Panc1 (cell line): Measurements from ENCODE around the gene TUB. TPM values are rescaled to one million over a fixed set of nuclear protein-coding genes. Genes with fewer than 3 reads are reported as not detected.

Experiments used
- ATAC-seq: fragments of 200-7000 bp; cut with Tn5 transposase; 2 replicates; pipeline ENCODE4 v1.9.1; 2020; ENCODE audit warnings: mild to moderate bottlenecking, moderate library complexity
- BruUV-seq: library from RNA; stranded (reverse); fragments of 400-500 nt; replicated peaks from 2 replicates; lab custom pipeline; 2021; lab: Mats Ljungman, UMichigan
- CTCF ChIA-PET: fragments of 300-600 bp; sonication (Branson Sonifier 250); formaldehyde crosslinking; loops from one replicate; lab custom pipeline; 2022; ENCODE audit warnings: antibody characterized with exemption; lab: Charles Lee
- POLR2A ChIA-PET: fragments of 300-600 bp; sonication (Branson Sonifier 250); formaldehyde crosslinking; loops from one replicate; lab custom pipeline; 2022; ENCODE audit warnings: antibody characterized with exemption; lab: Charles Lee
- DNase-seq: peaks from one replicate; pipeline ENCODE4 v3.0.0-alpha.2; 2010; ENCODE audit warnings: low read depth, low spot score
- H3K27ac ChIP-seq: 2 replicates; pipeline ENCODE4 v1.5.1; 2011; ENCODE audit warnings: mild to moderate bottlenecking, low read length, inconsistent platforms
- H3K27me3 ChIP-seq: fragments of 200-500 bp; sonication (Bioruptor generic); 2 replicates; pipeline ENCODE4 v1.6.0; 2014; ENCODE audit warnings: low read length, inconsistent platforms; ENCODE audit not compliant: control insufficient read depth, insufficient read depth
- H3K36me3 ChIP-seq: fragments of 200-500 bp; sonication (Bioruptor generic); 2 replicates; pipeline ENCODE4 v1.5.1; 2014; ENCODE audit warnings: inconsistent platforms, mild to moderate bottlenecking, low read length, moderate library complexity; ENCODE audit not compliant: control insufficient read depth, insufficient read depth
- H3K4me1 ChIP-seq: 2 replicates; pipeline ENCODE4 v1.5.1; 2011; ENCODE audit warnings: inconsistent platforms, mild to moderate bottlenecking, low read length, moderate library complexity; ENCODE audit not compliant: control insufficient read depth, insufficient read depth
- H3K4me3 ChIP-seq, 2 experiments: 2 replicates each; pipeline ENCODE4 v1.5.1; 2011 to 2012; ENCODE audit warnings: low read depth in 2 of 2, low read length in 2 of 2, mild to moderate bottlenecking in 2 of 2, inconsistent platforms in 1 of 2, moderate library complexity in 1 of 2
- H3K9me3 ChIP-seq: fragments of 200-500 bp; sonication (Bioruptor generic); 2 replicates; pipeline ENCODE4 v1.5.1; 2014; ENCODE audit warnings: low read depth, mild to moderate bottlenecking, inconsistent platforms, low read length, moderate library complexity; ENCODE audit not compliant: control insufficient read depth, insufficient read depth
- POLR2AphosphoS5 ChIP-seq: IDR thresholded peaks from 2 replicates; pipeline ENCODE4 v1.6.1; 2012; ENCODE audit warnings: mild to moderate bottlenecking, low read depth, low read length, moderate library complexity
- SIN3A ChIP-seq: IDR thresholded peaks from 2 replicates; pipeline ENCODE4 v1.6.1; 2012; ENCODE audit warnings: low read depth, mild to moderate bottlenecking, low read length, moderate library complexity, borderline replicate concordance; ENCODE audit not compliant: insufficient read depth
- TCF7L2 ChIP-seq: IDR thresholded peaks from 2 replicates; pipeline ENCODE4 v1.6.1; 2011; ENCODE audit warnings: mild to moderate bottlenecking, low read depth, low read length, inconsistent platforms
- in situ Hi-C: cut with HindIII; loops from 2 replicates; pipeline ENCODE4 v1.10.0; 2016; ENCODE audit warnings: low sequenced_read_pairs, low pct_unique_long_range_greater_than_20kb
- intact Hi-C: fragments of 100-400 bp; cut with micrococcal nuclease; formaldehyde crosslinking; loops from one replicate; pipeline ENCODE4 v1.10.0; 2022; ENCODE audit not compliant: unreplicated experiment
- total RNA-seq: library from RNA; stranded (reverse); gene quantifications from one replicate; pipeline ENCODE4 v1.2.1, GENCODE V29; 2021; ENCODE audit not compliant: unreplicated experiment
- TF ChIP-seq, protein P1 (sequence below), 2 experiments: IDR thresholded peaks; 2 replicates each; pipeline ENCODE4 v1.6.1; 2011 to 2012; ENCODE audit warnings: low read depth in 2 of 2, control low read depth in 1 of 2, low read length in 1 of 2, mild to moderate bottlenecking in 1 of 2, moderate library complexity in 1 of 2; ENCODE audit not compliant: insufficient read depth in 1 of 2
- TF ChIP-seq, protein P2 (sequence below): fragments of 450-650 bp; IDR thresholded peaks from 2 replicates; pipeline ENCODE4 v1.5.1; 2017; ENCODE audit warnings: mild to moderate bottlenecking

TUB gene
- total RNA-seq, 1 experiment from 2014 or later, result 4.3 TPM

DNA sequence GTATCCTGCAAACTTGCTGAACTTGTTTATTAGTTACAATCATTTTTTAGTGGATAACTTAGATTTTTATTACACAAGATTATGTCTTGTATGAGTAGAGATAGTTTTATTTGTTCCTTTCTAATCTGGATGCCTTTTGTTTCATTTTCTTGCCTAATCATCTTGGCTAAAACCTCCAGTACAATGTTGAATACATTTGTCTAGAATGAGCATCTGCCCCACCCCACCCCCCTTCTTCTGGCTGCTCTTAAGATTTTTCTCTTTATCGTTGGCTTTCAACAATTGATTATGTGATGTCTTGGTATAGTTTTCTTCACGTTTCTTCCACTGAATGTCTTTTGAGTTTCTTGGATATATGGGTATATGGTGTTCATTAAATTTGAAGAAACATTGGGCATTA, 37.3 kb upstream of the TUB start:
- DNase-seq, result no peak
- Histone ChIP-seq H3K9me3 (no peaks in the 10 kb centered on the region), H3K4me3 (no peak overlapping the region), H3K4me1 (no peaks in the 10 kb centered on the region), H3K27ac (no peak overlapping the region), H3K27me3 (peaks cover 12% of the 10 kb centered on the region), H3K36me3 (no peaks in the 10 kb centered on the region)
- no TSS peak for BruUV-seq
- no peak for ATAC-seq
- in situ Hi-C loops (no loop called here), intact Hi-C loops (no loop called here)
- ChIA-PET POLR2A (interaction anchor here (0.6 kb wide), 1 partner anchor 1484 kb away, joined by 3 read pairs; no protein-coding TSS in a partner anchor), CTCF (interaction anchor here (0.9 kb wide), 2 partner anchors 48 to 56 kb away, joined by 3 to 5 read pairs; no protein-coding TSS in a partner anchor)
- TF ChIP-seq POLR2AphosphoS5, result no peak

DNA sequence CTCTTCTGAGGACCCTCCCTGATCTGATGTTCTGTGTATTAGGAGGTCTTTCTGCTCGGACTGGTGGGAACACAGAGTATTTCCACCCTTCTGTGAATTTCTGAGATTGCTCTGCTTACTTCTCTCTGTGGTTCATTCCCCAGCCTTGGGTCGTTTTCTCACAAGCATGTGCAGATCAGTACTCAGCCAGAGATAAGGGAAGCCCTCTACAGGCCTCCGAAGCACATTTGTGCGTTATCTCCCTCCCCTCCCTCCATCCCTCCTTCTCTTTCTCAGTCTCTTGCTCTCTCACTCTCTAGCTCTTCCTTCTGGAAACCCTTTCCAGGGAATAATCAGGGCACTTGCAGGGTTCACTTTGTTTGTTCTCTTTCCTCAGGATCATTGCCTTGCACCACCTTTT, 35.2 kb upstream of the TUB start:
- Histone ChIP-seq H3K27ac (no peak overlapping the region), H3K4me1 (no peaks in the 10 kb centered on the region), H3K4me3 (no peak overlapping the region), H3K9me3 (no peaks in the 10 kb centered on the region), H3K36me3 (no peaks in the 10 kb centered on the region), H3K27me3 (peaks cover 23% of the 10 kb centered on the region)
- no peak for TF ChIP-seq POLR2AphosphoS5
- TF ChIP-seq, protein P1, sequence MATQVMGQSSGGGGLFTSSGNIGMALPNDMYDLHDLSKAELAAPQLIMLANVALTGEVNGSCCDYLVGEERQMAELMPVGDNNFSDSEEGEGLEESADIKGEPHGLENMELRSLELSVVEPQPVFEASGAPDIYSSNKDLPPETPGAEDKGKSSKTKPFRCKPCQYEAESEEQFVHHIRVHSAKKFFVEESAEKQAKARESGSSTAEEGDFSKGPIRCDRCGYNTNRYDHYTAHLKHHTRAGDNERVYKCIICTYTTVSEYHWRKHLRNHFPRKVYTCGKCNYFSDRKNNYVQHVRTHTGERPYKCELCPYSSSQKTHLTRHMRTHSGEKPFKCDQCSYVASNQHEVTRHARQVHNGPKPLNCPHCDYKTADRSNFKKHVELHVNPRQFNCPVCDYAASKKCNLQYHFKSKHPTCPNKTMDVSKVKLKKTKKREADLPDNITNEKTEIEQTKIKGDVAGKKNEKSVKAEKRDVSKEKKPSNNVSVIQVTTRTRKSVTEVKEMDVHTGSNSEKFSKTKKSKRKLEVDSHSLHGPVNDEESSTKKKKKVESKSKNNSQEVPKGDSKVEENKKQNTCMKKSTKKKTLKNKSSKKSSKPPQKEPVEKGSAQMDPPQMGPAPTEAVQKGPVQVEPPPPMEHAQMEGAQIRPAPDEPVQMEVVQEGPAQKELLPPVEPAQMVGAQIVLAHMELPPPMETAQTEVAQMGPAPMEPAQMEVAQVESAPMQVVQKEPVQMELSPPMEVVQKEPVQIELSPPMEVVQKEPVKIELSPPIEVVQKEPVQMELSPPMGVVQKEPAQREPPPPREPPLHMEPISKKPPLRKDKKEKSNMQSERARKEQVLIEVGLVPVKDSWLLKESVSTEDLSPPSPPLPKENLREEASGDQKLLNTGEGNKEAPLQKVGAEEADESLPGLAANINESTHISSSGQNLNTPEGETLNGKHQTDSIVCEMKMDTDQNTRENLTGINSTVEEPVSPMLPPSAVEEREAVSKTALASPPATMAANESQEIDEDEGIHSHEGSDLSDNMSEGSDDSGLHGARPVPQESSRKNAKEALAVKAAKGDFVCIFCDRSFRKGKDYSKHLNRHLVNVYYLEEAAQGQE (IDR thresholded peaks at IDR 0.05; ENCODE audit: insufficient read depth in 1 of 2, low read depth in 2 of 2, low read length in 1 of 2), result no peak
- POLR2A ChIA-PET, result no interaction called here
- DNase-seq (no peak), ATAC-seq (no peak)
- intact Hi-C loops, result no loop called here
- in situ Hi-C loops, result no loop called here
- no TSS peak for BruUV-seq
- CTCF ChIA-PET, result no interaction called here

DNA sequence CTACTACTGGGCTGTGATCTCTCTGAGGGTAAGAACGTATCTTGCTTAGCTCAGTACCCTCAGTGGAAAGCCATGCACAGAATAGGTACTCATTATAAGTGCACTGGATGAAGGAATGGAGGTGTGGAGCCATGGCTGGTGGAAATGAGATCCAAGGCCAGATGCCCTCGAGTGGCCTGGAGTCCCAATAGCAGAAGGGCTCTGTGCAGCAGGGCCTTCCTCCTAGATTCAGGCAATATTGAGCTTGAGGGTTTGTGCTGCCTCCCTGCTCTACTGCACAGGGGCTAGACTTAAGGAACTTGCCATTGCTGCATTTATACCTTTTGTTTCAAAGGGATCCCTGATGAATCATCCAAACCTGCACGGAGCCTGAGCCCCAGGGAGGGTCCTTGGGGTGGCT, 33.6 kb upstream of the TUB start:
- Histone ChIP-seq H3K4me3 (no peak overlapping the region), H3K9me3 (no peaks in the 10 kb centered on the region), H3K4me1 (no peaks in the 10 kb centered on the region), H3K27me3 (peaks cover 34% of the 10 kb centered on the region), H3K36me3 (no peaks in the 10 kb centered on the region), H3K27ac (no peak overlapping the region)
- DNase-seq (no peak), ATAC-seq (no peak)
- intact Hi-C loops (no loop called here), in situ Hi-C loops (no loop called here)
- TF ChIP-seq, protein P1 (IDR thresholded peaks at IDR 0.05; ENCODE audit: insufficient read depth in 1 of 2, low read depth in 2 of 2, low read length in 1 of 2), result no peak
- no peak for TF ChIP-seq TCF7L2
- TF ChIP-seq, protein P2, sequence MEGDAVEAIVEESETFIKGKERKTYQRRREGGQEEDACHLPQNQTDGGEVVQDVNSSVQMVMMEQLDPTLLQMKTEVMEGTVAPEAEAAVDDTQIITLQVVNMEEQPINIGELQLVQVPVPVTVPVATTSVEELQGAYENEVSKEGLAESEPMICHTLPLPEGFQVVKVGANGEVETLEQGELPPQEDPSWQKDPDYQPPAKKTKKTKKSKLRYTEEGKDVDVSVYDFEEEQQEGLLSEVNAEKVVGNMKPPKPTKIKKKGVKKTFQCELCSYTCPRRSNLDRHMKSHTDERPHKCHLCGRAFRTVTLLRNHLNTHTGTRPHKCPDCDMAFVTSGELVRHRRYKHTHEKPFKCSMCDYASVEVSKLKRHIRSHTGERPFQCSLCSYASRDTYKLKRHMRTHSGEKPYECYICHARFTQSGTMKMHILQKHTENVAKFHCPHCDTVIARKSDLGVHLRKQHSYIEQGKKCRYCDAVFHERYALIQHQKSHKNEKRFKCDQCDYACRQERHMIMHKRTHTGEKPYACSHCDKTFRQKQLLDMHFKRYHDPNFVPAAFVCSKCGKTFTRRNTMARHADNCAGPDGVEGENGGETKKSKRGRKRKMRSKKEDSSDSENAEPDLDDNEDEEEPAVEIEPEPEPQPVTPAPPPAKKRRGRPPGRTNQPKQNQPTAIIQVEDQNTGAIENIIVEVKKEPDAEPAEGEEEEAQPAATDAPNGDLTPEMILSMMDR, result no peak
- TF ChIP-seq POLR2AphosphoS5, result no peak
- TF ChIP-seq SIN3A, result no peak
- ChIA-PET CTCF (interaction anchor here (1.3 kb wide), 1 partner anchor 14 kb away, joined by 7 read pairs; no protein-coding TSS in a partner anchor), POLR2A (no interaction called here)
- no TSS peak for BruUV-seq
